Transverse colon (tissue), 3 donors: ENCODE data around the gene EHD3.

ENCODE experiments used
- CTCF ChIP-seq, 5 experiments: fragments of 200-600 bp in 3 of 5; fragments of 450-650 bp in 2 of 5; sonication (generic) in 3 of 5; IDR thresholded peaks; 1 replicate in 2 of 5; 2 replicates in 3 of 5; pipeline ENCODE4 v1.5.1; 2016 to 2017; ENCODE audit warnings: antibody characterized with exemption in 5 of 5, inconsistent platforms in 3 of 5, mild to moderate bottlenecking in 2 of 5, moderate library complexity in 1 of 5
- EP300 ChIP-seq: sonication (generic); formaldehyde crosslinking; IDR thresholded peaks from one replicate; pipeline ENCODE4 v1.6.1; 2017; ENCODE audit warnings: antibody characterized with exemption, low read depth

- no peak for TF ChIP-seq CTCF (IDR thresholded peaks at IDR 0.05)
- no peak for TF ChIP-seq EP300
These were observed 70.9 kb downstream of the EHD3 start for GRCh38 chr2:31304816-31305215.
